Body of pancreas (tissue), 4 donors: Measurements from ENCODE around the gene TRIP13. TPM values are rescaled to one million over a fixed set of nuclear protein-coding genes. Genes with fewer than 3 reads are reported as not detected.

Experiments
- ATAC-seq: fragments of 150-250 bp; one replicate; pipeline ENCODE4 v1.9.1; 2016
- DNase-seq, 4 donors: peaks; one replicate each; pipeline ENCODE4 v3.0.0-alpha.2; 2019
- H3K27ac ChIP-seq, 4 donors: fragments of 200-600 bp; sonication (generic); 1 replicate in 3 of 4; 2 replicates in 1 of 4; pipeline versions ENCODE4 v1.5.1 to v1.6.1; 2016 to 2019; ENCODE audit warnings: mild to moderate bottlenecking in 1 of 4, mixed read lengths in 1 of 4, moderate library complexity in 1 of 4
- H3K27me3 ChIP-seq, 2 donors: fragments of 200-600 bp; sonication (generic); one replicate each; pipeline ENCODE4 v1.6.0; 2016; ENCODE audit warnings: mild to moderate bottlenecking in 1 of 2
- H3K36me3 ChIP-seq, 2 donors: fragments of 200-600 bp; sonication (generic); replicated peaks in 1 of 2; 2 replicates each; pipeline ENCODE4 v1.5.1; 2016; ENCODE audit warnings: low read depth in 2 of 2; ENCODE audit not compliant: insufficient read depth in 1 of 2
- H3K4me1 ChIP-seq: fragments of 200-600 bp; sonication (generic); one replicate; pipeline ENCODE4 v1.6.0; 2016
- H3K4me3 ChIP-seq, 2 donors: fragments of 200-600 bp; sonication (generic); 1 replicate in 1 of 2; 2 replicates in 1 of 2; pipeline ENCODE4 v1.5.1; 2016 to 2019
- H3K9me3 ChIP-seq, 3 donors: fragments of 200-600 bp; sonication (generic); 1 replicate in 2 of 3; 2 replicates in 1 of 3; pipeline ENCODE4 v1.5.1; 2016
- CTCF ChIP-seq, 7 experiments: fragments of 450-650 bp in 4 of 7; fragments of 200-600 bp in 3 of 7; sonication (generic) in 3 of 7; IDR thresholded peaks; one replicate each; pipeline ENCODE4 v1.5.1; 2016 to 2019; ENCODE audit warnings: antibody characterized with exemption in 7 of 7
- POLR2A ChIP-seq, 3 donors: fragments of 450-650 bp; IDR thresholded peaks; one replicate each; pipeline ENCODE4 v1.6.1; 2016; ENCODE audit warnings: antibody characterized with exemption in 3 of 3, mild to moderate bottlenecking in 2 of 3
- WGBS, 2 donors: methylation state at CpG; one replicate each; pipeline ENCODE4 v1.1.5; 2017; 5-methylcytosine and 5-hydroxymethylcytosine counted together
- intact Hi-C: fragments of 100-400 bp; cut with DNase I; formaldehyde crosslinking; loops from one replicate; pipeline ENCODE4 v1.15.1; 2023
- total RNA-seq, 2 donors: library from RNA; depleted of rRNA; stranded (reverse); fragments of >200 nt; gene quantifications; one replicate each; pipeline ENCODE4 v1.1.0, GENCODE V29; 2016

The TRIP13 gene
- total RNA-seq, 2 donors from 2014 or later: 1.3 TPM

- 74% methylated on average over 11 of the region's 11 CpGs for WGBS, 2 donors
- H3K4me1 ChIP-seq: peaks cover 13% of the 10 kb centered on the region
- no peak for DNase-seq
These were observed 50.7 kb downstream of the TRIP13 start for GRCh38 chr5:943201-943917.

GRCh38 chr5:943918-944620 lies 51.4 kb downstream of the TRIP13 start:
- TF ChIP-seq CTCF (IDR thresholded peaks at IDR 0.05): no peak
- no peak for TF ChIP-seq POLR2A (IDR thresholded peaks at IDR 0.05)
- Histone ChIP-seq H3K9me3 (no peaks in the 10 kb centered on the region), H3K27me3 (no peaks in the 10 kb centered on the region), H3K4me3 (no peak overlapping the region), H3K27ac (no peak overlapping the region), H3K4me1 (peaks cover 13% of the 10 kb centered on the region), H3K36me3 (no peaks in the 10 kb centered on the region)
- DNase-seq: no peak
- intact Hi-C loops: no loop called here
- WGBS, 2 donors: 58% methylated on average over 7 of the region's 7 CpGs
- no peak for ATAC-seq

More at GRCh38 chr5:943201-943917, 50.7 kb downstream of the TRIP13 start:
- intact Hi-C loops: no loop called here
- Histone ChIP-seq H3K9me3 (no peaks in the 10 kb centered on the region), H3K27ac (no peak overlapping the region), H3K27me3 (no peaks in the 10 kb centered on the region), H3K4me3 (no peak overlapping the region), H3K36me3 (no peaks in the 10 kb centered on the region)
- no peak for ATAC-seq
- TF ChIP-seq CTCF (IDR thresholded peaks at IDR 0.05) (no peak), POLR2A (IDR thresholded peaks at IDR 0.05) (no peak)

GRCh38 chr5:944621-944927 lies 51.9 kb downstream of the TRIP13 start:
- no peak overlapping the region for H3K4me3 ChIP-seq
- no peaks in the 10 kb centered on the region for H3K9me3 ChIP-seq

GRCh38 chr5:944992-945685 lies 52.5 kb downstream of the TRIP13 start:
- no peak for DNase-seq
- 62 to 74% methylated on average over 6 to 12 of the region's 12 CpGs for WGBS, 2 donors
- H3K27ac ChIP-seq: no peak overlapping the region
- no peaks in the 10 kb centered on the region for H3K27me3 ChIP-seq
- H3K9me3 ChIP-seq: no peaks in the 10 kb centered on the region
- TF ChIP-seq POLR2A (IDR thresholded peaks at IDR 0.05) (no peak), CTCF (IDR thresholded peaks at IDR 0.05) (no peak)
- H3K36me3 ChIP-seq: no peaks in the 10 kb centered on the region
- intact Hi-C loops: no loop called here
- H3K4me1 ChIP-seq: peaks cover 13% of the 10 kb centered on the region
- H3K4me3 ChIP-seq: no peak overlapping the region
- ATAC-seq: no peak

More at GRCh38 chr5:944621-944927, 51.9 kb downstream of the TRIP13 start:
- H3K27ac ChIP-seq: no peak overlapping the region
- no peaks in the 10 kb centered on the region for H3K27me3 ChIP-seq
- H3K36me3 ChIP-seq: no peaks in the 10 kb centered on the region
- DNase-seq (no peak), ATAC-seq (no peak)
- H3K4me1 ChIP-seq: peaks cover 13% of the 10 kb centered on the region
- intact Hi-C loops: no loop called here
- TF ChIP-seq CTCF (IDR thresholded peaks at IDR 0.05): no peak
- no peak for TF ChIP-seq POLR2A (IDR thresholded peaks at IDR 0.05)
- 63 to 74% methylated on average over 6 of the region's 6 CpGs for WGBS, 2 donors
